ENCODE data around the gene HOXC9.

DNA sequence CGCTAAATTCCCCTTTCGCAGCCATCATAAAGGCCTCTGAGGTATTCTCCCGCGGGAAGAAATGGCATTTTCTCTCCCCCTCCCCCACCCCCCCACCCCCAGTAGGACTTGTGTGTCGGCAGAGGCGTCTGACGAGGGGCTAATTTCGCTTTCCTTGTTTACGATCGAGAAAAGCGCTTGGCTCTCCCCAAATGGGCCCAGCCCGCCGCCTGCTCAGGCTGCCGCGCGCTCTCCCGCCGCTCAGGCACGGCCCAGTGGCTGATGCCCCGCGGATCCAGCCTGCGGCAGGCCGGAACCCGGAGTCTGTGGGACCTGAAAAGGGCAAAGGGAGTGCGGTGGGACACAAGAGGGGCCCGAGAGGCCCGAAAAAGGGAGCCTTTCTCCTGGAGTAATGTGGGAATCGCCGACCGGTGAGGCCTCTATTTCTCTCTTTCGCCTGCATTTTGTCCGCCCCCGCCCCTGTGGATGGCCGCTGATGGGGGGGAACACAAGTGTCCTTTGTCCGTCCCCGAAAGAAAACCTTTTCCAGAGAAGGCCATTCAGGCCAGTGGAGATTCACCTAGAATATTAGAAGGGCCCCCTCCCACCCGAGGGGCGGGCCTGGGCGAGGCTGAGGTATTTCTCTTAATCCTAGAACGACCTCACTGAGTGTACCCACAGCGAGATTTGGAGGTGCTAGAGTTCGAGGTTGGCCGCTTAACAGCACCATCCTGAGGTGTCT is 19.3 kb downstream of the HOXC9 start:
- TF ChIP-seq CTCF (IDR thresholded peaks at IDR 0.05; ENCODE audit: insufficient read depth, low read length) (no peak), POLR2AphosphoS5 (IDR thresholded peaks at IDR 0.05; ENCODE audit: low read depth) (no peak), GABPA (IDR thresholded peaks at IDR 0.05; ENCODE audit: low read depth) (no peak), SPI1 (IDR thresholded peaks at IDR 0.05; ENCODE audit: borderline replicate concordance, low read depth) (no peak)
- TF ChIP-seq, protein P1, sequence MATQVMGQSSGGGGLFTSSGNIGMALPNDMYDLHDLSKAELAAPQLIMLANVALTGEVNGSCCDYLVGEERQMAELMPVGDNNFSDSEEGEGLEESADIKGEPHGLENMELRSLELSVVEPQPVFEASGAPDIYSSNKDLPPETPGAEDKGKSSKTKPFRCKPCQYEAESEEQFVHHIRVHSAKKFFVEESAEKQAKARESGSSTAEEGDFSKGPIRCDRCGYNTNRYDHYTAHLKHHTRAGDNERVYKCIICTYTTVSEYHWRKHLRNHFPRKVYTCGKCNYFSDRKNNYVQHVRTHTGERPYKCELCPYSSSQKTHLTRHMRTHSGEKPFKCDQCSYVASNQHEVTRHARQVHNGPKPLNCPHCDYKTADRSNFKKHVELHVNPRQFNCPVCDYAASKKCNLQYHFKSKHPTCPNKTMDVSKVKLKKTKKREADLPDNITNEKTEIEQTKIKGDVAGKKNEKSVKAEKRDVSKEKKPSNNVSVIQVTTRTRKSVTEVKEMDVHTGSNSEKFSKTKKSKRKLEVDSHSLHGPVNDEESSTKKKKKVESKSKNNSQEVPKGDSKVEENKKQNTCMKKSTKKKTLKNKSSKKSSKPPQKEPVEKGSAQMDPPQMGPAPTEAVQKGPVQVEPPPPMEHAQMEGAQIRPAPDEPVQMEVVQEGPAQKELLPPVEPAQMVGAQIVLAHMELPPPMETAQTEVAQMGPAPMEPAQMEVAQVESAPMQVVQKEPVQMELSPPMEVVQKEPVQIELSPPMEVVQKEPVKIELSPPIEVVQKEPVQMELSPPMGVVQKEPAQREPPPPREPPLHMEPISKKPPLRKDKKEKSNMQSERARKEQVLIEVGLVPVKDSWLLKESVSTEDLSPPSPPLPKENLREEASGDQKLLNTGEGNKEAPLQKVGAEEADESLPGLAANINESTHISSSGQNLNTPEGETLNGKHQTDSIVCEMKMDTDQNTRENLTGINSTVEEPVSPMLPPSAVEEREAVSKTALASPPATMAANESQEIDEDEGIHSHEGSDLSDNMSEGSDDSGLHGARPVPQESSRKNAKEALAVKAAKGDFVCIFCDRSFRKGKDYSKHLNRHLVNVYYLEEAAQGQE (IDR thresholded peaks at IDR 0.05; ENCODE audit: insufficient replicate concordance, low read depth), result no peak
